ENCODE data around the gene RIPOR2. TPM values are rescaled to one million over a fixed set of nuclear protein-coding genes. Genes with fewer than 3 reads are reported as not detected.
A peak's percentile ranks its signal among the peaks of the same experiment; 100 is the strongest.

The RIPOR2 gene
- total and polyA plus RNA-seq, 7 donors: 1.6 to 29.7 (median 6.1) TPM

- 67 to 69% methylated on average over 5 of the region's 5 CpGs for WGBS, 2 donors
- DNase-seq: no peak
- Histone ChIP-seq H3K27me3 (no peaks in the 10 kb centered on the region), H3K4me3 (no peak overlapping the region), H3K27ac (no peak overlapping the region), H3K36me3 (peaks cover 0 to 14% (median 0%) of the 10 kb centered on the region in 4 donors), H3K9me3 (no peaks in the 10 kb centered on the region), H3K4me1 (peaks cover 0 to 11% (median 4%) of the 10 kb centered on the region in 4 donors)
- intact Hi-C loops (cut with DNase I): loop anchor here (1.0 kb wide), 1 partner anchor 215 kb away; no protein-coding TSS in a partner anchor
- TF ChIP-seq CTCF (IDR thresholded peaks at IDR 0.05): peak in 1 of 4 experiments; percentile 15
- TF ChIP-seq EP300 (IDR thresholded peaks at IDR 0.05): no peak
These were observed 79.5 kb downstream of the RIPOR2 start for GRCh38 chr6:24856246-24856599.

- Histone ChIP-seq H3K36me3 (peaks cover 0 to 9% (median 0%) of the 10 kb centered on the region in 4 donors), H3K9me3 (no peaks in the 10 kb centered on the region), H3K27ac (peak overlapping the region in 1 of 4 donors; percentile 27), H3K27me3 (no peaks in the 10 kb centered on the region), H3K4me1 (peaks cover 0 to 11% (median 4%) of the 10 kb centered on the region in 4 donors), H3K4me3 (no peak overlapping the region)
- 34 to 41% methylated on average over 19 of the region's 19 CpGs for WGBS, 2 donors
- TF ChIP-seq CTCF (IDR thresholded peaks at IDR 0.05): peak; percentile 69 to 85 (median 80)
- no peak for TF ChIP-seq POLR2A (IDR thresholded peaks at IDR 0.05)
- no peak for TF ChIP-seq EP300 (IDR thresholded peaks at IDR 0.05)
- TF ChIP-seq POLR2AphosphoS5 (IDR thresholded peaks at IDR 0.05): no peak
- intact Hi-C loops (cut with DNase I): loop anchor here (1.0 kb wide), 1 partner anchor 216 kb away; no protein-coding TSS in a partner anchor
- DNase-seq: peak; percentile 77
These were observed 80.1 kb downstream of the RIPOR2 start for GRCh38 chr6:24855395-24856245.

GRCh38 chr6:24854077-24854666, 81.6 kb downstream of the RIPOR2 start:
- no peak for TF ChIP-seq CTCF (IDR thresholded peaks at IDR 0.05)
- no peak for TF ChIP-seq POLR2AphosphoS5 (IDR thresholded peaks at IDR 0.05)
- no peak for TF ChIP-seq POLR2A (IDR thresholded peaks at IDR 0.05)
- TF ChIP-seq EP300 (IDR thresholded peaks at IDR 0.05): no peak
- intact Hi-C loops (cut with DNase I): no loop called here

DNA sequence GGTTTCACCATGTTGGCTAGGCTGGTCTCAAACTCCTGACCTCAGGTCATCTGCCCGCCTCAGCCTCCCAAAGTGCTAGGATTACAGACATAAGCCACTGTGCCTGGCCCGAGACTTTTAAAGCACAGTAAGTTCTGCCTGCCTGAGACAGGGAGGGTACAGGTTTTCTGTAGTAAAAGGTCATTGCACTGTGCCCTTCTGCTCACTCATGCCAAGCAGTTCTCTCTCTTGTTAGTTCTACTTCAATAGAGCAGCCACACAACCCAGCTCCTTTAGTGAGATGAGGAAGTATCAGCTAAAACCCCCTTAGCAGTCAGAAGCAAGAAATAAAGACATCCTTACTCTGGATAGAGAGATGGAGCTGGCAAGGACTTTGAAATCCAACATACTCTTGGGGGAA, 84.7 kb downstream of the RIPOR2 start:
- peaks cover 0 to 7% (median 3%) of the 10 kb centered on the region in 4 donors for H3K4me1 ChIP-seq
- intact Hi-C loops (cut with DNase I): no loop called here
- H3K9me3 ChIP-seq: no peaks in the 10 kb centered on the region
- H3K27ac ChIP-seq: no peak overlapping the region
- H3K36me3 ChIP-seq: peaks cover 0 to 14% (median 0%) of the 10 kb centered on the region in 4 donors
- H3K27me3 ChIP-seq: no peaks in the 10 kb centered on the region
- DNase-seq: no peak
- TF ChIP-seq POLR2A (IDR thresholded peaks at IDR 0.05) (no peak), EP300 (IDR thresholded peaks at IDR 0.05) (no peak), POLR2AphosphoS5 (IDR thresholded peaks at IDR 0.05) (no peak)
- H3K4me3 ChIP-seq: no peak overlapping the region
- WGBS, 2 donors: 93 to 98% methylated on average over 2 of the region's 2 CpGs

More at GRCh38 chr6:24854077-24854666, 81.6 kb downstream of the RIPOR2 start:
- Histone ChIP-seq H3K36me3 (peaks cover 0 to 13% (median 0%) of the 10 kb centered on the region in 4 donors), H3K27ac (no peak overlapping the region), H3K27me3 (no peaks in the 10 kb centered on the region), H3K4me3 (no peak overlapping the region), H3K4me1 (peaks cover 0 to 11% (median 4%) of the 10 kb centered on the region in 4 donors), H3K9me3 (no peaks in the 10 kb centered on the region)
- 54 to 60% methylated on average over 3 of the region's 3 CpGs for WGBS, 2 donors
- no peak for DNase-seq

DNA sequence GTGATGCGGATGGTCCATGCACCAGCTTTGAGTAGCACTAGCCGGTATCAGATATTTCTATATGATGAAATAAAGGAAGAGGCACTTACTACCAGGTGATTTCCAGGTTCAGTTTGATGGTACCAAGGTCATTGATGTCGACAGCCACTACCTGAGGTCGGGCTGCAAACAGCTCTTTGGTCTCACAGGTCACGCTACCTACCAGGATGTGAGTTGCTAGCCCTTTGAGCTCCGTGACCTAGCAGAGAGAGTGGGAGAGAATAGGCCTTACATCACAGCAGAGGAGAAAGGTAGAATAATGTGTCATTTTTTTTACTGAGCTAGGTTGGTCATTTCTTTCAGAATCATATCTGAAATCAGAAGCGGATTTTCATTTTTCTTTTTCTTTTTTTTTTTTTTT, 86.0 kb downstream of the RIPOR2 start:
- no peak for DNase-seq
- Histone ChIP-seq H3K9me3 (no peaks in the 10 kb centered on the region), H3K36me3 (peaks cover 0 to 14% (median 0%) of the 10 kb centered on the region in 4 donors), H3K4me3 (no peak overlapping the region), H3K4me1 (no peaks in the 10 kb centered on the region), H3K27me3 (no peaks in the 10 kb centered on the region), H3K27ac (no peak overlapping the region)
- intact Hi-C loops (cut with DNase I): no loop called here
- TF ChIP-seq EP300 (IDR thresholded peaks at IDR 0.05): no peak
- no peak for TF ChIP-seq CTCF (IDR thresholded peaks at IDR 0.05)
- WGBS, 2 donors: 89 to 93% methylated on average over 7 of the region's 7 CpGs
